SKM-1 (cell line): ENCODE measurements around the gene ADGRV1.
"Not testable (repeated sequence)": the region's sequence is repeated elsewhere in the genome, so short reads cannot be mapped to it uniquely, and the experiment has no call there.

Experiments
- DNase-seq: peaks from one replicate; lab custom pipeline; 2025; ENCODE audit not compliant: unreplicated experiment; lab: John Stamatoyannopoulos, UW

The ADGRV1 gene

DNA sequence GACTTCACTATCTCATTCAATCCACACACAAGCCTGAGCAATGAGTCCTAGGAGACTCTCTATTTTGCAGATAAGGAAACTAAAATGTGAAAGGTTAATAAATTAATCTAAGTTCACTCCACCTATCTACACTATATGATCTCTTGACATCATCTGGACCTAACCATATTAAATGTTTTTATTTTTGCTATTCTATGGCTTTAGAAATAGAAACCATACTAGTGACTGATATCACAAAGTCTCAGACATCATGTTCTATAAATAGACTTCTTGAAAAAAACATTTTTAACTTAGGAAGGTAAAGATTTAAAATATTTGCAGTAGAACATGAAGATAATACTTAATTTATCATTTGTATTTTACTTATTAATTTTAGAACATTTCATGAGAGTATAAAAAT lies 9.4 kb upstream of the ADGRV1 start:
- DNase-seq: no peak

DNA sequence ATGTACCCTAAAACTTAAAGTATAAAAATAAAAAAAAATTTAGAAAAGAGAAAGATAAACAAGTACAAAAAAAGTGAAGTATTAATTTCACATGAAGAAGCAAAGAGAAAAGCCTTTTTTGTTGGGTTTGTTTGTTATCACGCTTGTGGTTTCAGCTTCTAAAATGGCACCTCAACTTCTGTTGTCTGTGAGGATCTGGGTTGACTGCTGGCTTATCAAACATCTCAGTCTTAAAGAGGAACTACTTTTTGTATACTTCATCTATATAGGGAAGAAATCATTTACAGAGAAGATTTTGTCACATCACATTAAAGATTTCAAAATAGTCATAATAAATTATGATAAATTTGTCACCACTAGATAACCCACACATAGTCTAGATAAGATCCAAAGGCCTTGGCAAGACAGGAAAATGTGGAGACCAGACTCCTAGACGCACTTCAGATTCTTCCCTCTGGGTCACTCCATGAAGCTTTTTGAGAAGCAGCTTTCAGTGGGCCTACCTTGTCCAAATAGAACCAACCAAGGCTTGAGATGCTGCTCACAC lies 8.8 kb upstream of the ADGRV1 start:
- no peak for DNase-seq

DNA sequence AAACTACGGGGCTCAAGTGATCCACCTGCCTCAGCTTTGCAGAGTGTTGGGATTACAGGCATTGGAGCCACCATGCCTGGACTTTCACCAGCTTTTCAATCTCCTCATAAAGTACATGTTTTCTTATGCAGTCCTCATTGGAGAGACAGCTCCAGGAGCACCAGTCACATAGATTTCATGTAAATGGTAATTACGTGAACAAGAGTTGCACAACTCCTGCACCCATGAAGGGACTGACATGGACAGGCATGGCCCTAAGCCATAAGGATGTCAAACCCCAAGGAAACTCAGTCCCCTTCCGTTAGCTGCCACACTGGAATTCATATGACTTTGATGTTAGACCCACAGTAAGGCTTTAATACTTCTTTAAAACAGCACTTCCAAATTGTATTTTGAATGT lies 7.6 kb upstream of the ADGRV1 start:
- no peak for DNase-seq

- DNase-seq: no peak
Measured at GRCh38 chr5:90551376-90551775, 7.2 kb upstream of the ADGRV1 start.

GRCh38 chr5:90553711-90554110 lies 4.9 kb upstream of the ADGRV1 start:
- DNase-seq: no peak

DNA sequence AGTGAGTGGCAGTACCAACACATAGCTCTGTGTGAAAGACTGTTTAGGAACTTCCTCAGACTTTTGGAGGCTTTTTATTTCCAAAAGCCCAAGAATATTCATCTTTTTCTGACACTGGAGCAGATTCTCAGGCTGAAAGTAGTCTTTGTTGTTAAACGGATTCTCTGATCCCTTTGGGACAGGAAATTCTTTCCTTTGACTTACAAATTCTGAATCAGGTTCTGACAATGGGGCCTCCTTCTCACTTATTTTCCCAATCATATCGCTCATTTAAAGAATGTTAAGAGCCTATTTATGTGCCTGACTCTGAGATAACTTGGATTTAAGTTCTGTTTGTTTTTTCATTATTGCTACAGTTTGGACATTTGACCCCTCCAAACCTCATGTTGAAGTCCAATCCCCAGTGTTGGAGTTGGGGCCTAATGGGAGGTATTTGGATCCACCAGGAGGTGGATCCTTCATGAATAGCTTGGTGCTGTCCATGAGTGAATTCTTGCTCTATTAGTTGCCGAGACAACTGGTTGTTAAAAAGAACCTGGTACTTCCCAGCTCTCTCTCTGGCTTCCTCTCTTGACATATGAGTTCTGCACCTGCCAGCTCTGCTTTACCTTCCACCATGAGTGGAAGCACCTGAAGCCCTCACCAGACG lies 4.1 kb upstream of the ADGRV1 start:
- no peak for DNase-seq

DNA sequence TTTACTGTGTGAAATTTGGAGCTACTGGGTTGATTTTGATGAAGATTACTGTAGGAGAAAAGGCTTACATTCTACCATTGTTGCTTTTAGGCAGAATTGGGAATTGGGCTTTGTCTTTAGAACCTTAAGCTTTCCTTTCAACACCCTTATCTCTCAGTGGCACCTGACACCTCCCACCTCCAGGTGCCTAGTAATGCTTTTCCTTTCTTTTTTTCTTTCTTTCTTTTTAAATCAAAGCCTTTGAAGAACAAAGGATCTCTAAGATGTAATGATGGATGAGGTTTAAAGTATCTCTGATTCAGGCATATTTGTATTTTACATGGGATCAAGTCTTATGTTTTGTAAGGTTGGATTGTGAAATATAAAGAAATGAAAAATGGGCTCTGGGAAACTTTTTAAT lies 2.9 kb upstream of the ADGRV1 start:
- DNase-seq: no peak

DNA sequence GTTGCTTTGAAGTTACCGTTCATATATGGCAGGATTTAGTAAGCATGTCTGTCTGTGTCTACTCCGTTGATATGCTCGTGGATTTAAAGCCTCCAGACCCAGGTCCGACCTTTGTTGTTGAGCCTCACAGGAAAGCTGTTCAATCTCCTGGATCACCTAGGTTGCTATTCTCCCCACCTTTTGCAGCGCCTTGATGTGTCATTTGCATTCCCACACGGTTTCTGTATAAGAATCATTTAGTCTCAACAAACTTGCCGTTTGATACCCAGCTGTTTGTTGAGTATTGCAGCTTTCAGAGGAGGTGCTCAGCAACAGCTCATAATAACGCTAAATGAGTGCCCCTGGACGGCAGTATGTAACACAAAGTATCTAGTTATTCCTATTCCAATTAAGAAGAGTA lies 1.2 kb upstream of the ADGRV1 start:
- no peak for DNase-seq

DNA sequence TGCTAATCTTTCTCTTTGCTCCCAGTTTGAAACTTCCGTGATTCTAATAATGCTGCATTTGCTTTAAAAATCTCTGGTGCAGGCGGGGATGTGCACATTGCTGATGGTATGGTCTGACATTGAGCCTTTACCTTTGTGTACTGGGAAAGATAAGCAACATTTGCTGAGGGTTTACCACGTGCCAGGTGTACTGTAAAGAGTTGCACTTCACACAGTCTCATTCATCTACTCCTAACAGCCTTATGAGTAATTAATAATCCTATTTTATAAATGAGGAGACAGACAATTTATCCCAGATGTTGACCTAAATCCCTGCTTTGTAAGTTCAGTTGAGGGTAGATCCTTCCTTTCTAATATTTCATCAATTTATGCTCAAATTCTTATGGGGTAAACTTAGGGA lies 726 bp upstream of the ADGRV1 start:
- no peak for DNase-seq

DNA sequence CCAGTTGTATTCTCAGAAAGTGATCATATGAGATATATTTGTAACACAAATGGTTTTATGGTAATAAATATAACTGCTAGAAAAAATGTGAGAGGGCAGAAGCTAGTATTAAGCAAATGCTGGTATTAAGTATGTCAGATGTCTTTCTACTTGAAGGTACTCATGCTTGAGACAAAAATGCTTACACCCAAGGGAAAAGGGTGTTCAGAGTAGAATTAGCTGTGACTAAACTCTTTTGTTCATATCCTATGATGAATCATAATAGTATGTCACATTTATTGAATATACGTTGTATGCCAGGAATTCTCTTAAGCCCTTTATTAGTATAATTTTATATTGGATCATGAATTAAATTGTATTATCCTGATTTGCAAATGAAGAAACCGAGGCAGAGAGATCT lies 2.2 kb downstream of the ADGRV1 start:
- no peak for DNase-seq

DNA sequence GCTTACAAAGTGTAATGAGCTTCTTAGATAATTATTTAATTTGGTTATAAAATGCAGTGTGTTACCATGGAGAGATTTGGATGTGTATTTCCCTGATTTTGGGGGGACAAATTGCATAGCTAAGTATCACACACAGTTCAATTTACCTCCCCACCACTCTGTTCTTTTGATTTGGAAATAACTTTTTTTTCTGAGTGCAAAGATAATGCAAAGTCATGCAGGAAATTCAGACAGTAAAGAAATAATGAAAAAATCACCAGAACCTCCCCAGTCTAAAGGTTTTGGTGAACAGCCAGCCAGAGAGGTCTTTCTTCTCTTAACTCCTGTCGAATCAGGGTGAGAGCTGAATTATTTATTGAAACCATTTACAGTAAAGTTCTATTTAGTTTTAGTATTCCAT lies 3.2 kb downstream of the ADGRV1 start:
- DNase-seq: no peak

DNA sequence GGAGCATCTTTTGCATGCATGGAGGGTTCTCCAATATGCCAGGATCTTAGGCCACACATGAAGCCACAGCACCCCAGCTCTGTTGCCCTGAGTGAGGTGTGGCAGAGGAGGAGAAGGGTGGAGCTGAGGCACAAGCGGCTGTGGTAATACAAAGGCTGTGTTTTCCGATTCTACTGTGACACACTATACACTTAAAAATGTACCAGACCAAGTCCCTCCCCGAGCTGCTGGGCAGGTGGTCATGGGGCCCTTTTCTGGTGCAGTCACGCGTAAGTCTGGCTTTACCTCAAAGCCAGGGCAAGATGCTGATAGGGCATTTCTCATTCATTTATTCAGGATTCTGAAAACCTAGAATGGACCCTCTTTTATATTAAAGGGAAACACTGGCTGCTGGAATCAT lies 3.7 kb downstream of the ADGRV1 start:
- DNase-seq: no peak

- no peak for DNase-seq
Measured at GRCh38 chr5:90563108-90563507, 4.5 kb downstream of the ADGRV1 start.

DNA sequence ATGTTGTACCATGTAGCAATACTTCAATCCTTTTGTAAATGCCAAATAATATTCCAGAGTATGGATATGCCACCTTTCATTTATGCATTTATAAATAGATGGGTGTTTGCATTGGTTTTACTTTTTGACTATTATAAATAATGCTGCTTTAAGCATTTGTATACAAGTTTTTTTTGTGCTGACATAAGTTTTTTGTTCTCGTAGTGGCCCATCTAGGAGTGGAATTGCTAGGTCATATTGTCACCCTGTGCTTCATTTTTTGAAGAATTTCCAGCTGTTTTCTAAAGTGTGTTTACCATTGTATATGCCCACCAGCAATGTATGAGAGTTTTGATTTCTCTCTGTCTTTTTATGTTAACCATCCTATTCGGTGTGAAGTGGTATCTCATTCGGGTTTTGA lies 6.9 kb downstream of the ADGRV1 start:
- DNase-seq: no peak

- no peak for DNase-seq
Measured at GRCh38 chr5:90569084-90569483, 10.5 kb downstream of the ADGRV1 start.

DNA sequence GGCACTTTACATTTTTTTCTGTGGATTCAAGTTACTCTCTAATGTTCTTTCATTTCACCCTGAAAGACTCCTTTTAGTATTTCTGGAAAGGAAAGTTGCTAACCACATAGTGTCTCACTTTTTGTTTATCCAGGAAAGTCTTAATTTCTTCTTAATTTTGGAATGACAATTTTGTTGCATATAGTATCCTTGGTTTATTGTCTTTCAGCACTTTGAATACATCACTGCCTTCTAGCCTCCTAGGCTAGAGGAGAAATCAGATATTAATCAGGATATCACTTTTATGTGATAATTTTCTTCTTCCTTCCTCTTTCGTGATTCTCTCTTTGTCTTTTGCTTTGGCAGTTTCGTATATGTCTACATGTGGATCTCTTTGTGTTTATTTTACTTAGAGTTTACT lies 11.4 kb downstream of the ADGRV1 start:
- DNase-seq: no peak

- DNase-seq: no peak
Measured at GRCh38 chr5:90571147-90571773, 12.7 kb downstream of the ADGRV1 start.

- no peak for DNase-seq
Measured at GRCh38 chr5:90575712-90576111, 17.1 kb downstream of the ADGRV1 start.

GRCh38 chr5:90576566-90576965 lies 18.0 kb downstream of the ADGRV1 start:
- DNase-seq: not testable (repeated sequence)

- DNase-seq: not testable (repeated sequence)
Measured at GRCh38 chr5:90579905-90580304, 21.3 kb downstream of the ADGRV1 start.

DNA sequence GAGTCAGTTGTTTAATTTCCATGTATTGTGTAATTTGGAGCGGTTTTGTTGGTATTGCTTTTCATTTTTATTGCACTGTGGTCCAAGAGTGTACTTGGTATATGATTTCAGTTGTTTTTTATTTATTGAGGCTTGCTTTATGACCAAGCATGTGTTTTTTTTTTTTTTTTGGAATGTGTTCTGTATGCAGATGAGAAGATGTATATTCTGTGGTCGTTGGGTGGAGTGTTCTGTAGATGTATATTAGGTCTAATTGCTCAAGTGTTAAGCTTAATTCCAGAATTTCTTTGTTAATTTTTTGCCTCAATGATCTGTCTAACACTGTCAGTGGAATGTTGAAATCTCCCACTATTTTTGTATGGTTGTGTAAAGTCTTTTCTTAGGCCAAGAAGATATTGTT lies 23.4 kb downstream of the ADGRV1 start:
- DNase-seq: no peak

GRCh38 chr5:90585337-90585986 lies 26.9 kb downstream of the ADGRV1 start:
- no peak for DNase-seq
